IMR-90 (cell line): ENCODE measurements around the gene L3MBTL4. TPM values are rescaled to one million over a fixed set of nuclear protein-coding genes. Genes with fewer than 3 reads are reported as not detected.

ENCODE experiments used
- ATAC-seq: fragments of 200-7000 bp; cut with Tn5 transposase; 2 replicates; pipeline ENCODE4 v1.9.1; 2020; ENCODE audit warnings: low read depth, mild to moderate bottlenecking, moderate library complexity
- BruUV-seq: library from RNA; stranded (reverse); fragments of 400-500 nt; replicated peaks from 2 replicates; lab custom pipeline; 2021; lab: Mats Ljungman, UMichigan
- CTCF ChIA-PET: fragments of 300-600 bp; formaldehyde crosslinking; extraction: SDS; loops from one replicate; lab custom pipeline; 2021; ENCODE audit warnings: antibody characterized with exemption; lab: Yijun Ruan, JAX
- POLR2A ChIA-PET: fragments of 300-600 bp; sonication (Branson Sonifier 250); formaldehyde crosslinking; loops from one replicate; lab custom pipeline; 2022; ENCODE audit warnings: antibody characterized with exemption; ENCODE audit not compliant: unreplicated experiment; lab: Charles Lee
- DNase-seq: peaks from one replicate; pipeline ENCODE4 v3.0.0; 2013
- H2AFZ ChIP-seq: replicated peaks from 2 replicates; pipeline ENCODE3; 2013; ENCODE audit warnings: low read length, mild to moderate bottlenecking; ENCODE audit not compliant: poor library complexity
- H2AK5ac ChIP-seq: 2 replicates; pipeline ENCODE4 v1.6.1; 2013; ENCODE audit warnings: low read depth, low read length, inconsistent platforms
- H2AK9ac ChIP-seq: replicated peaks from 2 replicates; pipeline ENCODE3; 2013; ENCODE audit warnings: mild to moderate bottlenecking, low read depth, low read length, moderate library complexity; ENCODE audit not compliant: poor library complexity
- H2BK120ac ChIP-seq: 2 replicates; pipeline ENCODE4 v1.6.1; 2013; ENCODE audit warnings: low read depth, low read length, inconsistent platforms
- H2BK15ac ChIP-seq: 3 replicates; pipeline ENCODE4 v1.6.1; 2013; ENCODE audit warnings: low read depth, low read length, inconsistent platforms
- H2BK20ac ChIP-seq: 2 replicates; pipeline ENCODE4 v1.6.1; 2013; ENCODE audit warnings: low read depth, mild to moderate bottlenecking, inconsistent platforms, low read length, moderate library complexity
- H2BK5ac ChIP-seq: 2 replicates; pipeline ENCODE4 v1.6.1; 2013; ENCODE audit warnings: mild to moderate bottlenecking, low read depth, low read length, inconsistent platforms; ENCODE audit not compliant: poor library complexity, severe bottlenecking
- H3K14ac ChIP-seq: replicated peaks from 2 replicates; pipeline ENCODE4 v1.6.1; 2013; ENCODE audit warnings: low read depth, low read length, inconsistent platforms
- H3K18ac ChIP-seq: 2 replicates; pipeline ENCODE4 v1.6.1; 2013; ENCODE audit warnings: low read depth, low read length, control low read depth
- H3K23ac ChIP-seq: 2 replicates; pipeline ENCODE4 v1.6.1; 2013; ENCODE audit warnings: low read depth, low read length, inconsistent platforms
- H3K27ac ChIP-seq: 2 replicates; pipeline ENCODE4 v1.5.1; 2013; ENCODE audit warnings: mild to moderate bottlenecking, control low read depth, low read length; ENCODE audit not compliant: insufficient read depth
- H3K27me3 ChIP-seq: 2 replicates; pipeline ENCODE4 v1.6.1; 2013; ENCODE audit warnings: low read length; ENCODE audit not compliant: control insufficient read depth, insufficient read depth
- H3K36me3 ChIP-seq: 2 replicates; pipeline ENCODE4 v1.6.1; 2013; ENCODE audit warnings: low read length, mixed read lengths; ENCODE audit not compliant: control insufficient read depth, insufficient read depth
- H3K4ac ChIP-seq: 2 replicates; pipeline ENCODE4 v1.6.1; 2013; ENCODE audit warnings: low read depth, low read length, inconsistent platforms
- H3K4me1 ChIP-seq: 2 replicates; pipeline ENCODE4 v1.6.1; 2013; ENCODE audit warnings: low read length, mixed read lengths; ENCODE audit not compliant: control insufficient read depth, insufficient read depth
- H3K4me2 ChIP-seq: 2 replicates; pipeline ENCODE4 v1.6.1; 2013; ENCODE audit warnings: low read depth, mild to moderate bottlenecking, control low read depth, low read length, moderate library complexity
- H3K4me3 ChIP-seq: 2 replicates; pipeline ENCODE4 v1.5.1; 2013; ENCODE audit warnings: low read depth, mild to moderate bottlenecking, control low read depth, low read length, moderate library complexity; ENCODE audit not compliant: insufficient read depth
- H3K56ac ChIP-seq: 2 replicates; pipeline ENCODE4 v1.6.1; 2013; ENCODE audit warnings: low read length, inconsistent platforms; ENCODE audit not compliant: insufficient read depth; ENCODE audit errors: extremely low read depth
- H3K79me1 ChIP-seq, 2 experiments: 2 replicates each; pipeline ENCODE4 v1.6.1; 2013; ENCODE audit warnings: low read length in 2 of 2, inconsistent platforms in 1 of 2, low read depth in 1 of 2
- H3K9ac ChIP-seq: 2 replicates; pipeline ENCODE4 v1.6.1; 2013; ENCODE audit warnings: low read depth, low read length, control low read depth
- H3K9me1 ChIP-seq: 2 replicates; pipeline ENCODE4 v1.6.1; 2013; ENCODE audit warnings: low read length, inconsistent platforms; ENCODE audit not compliant: insufficient read depth
- H3K9me3 ChIP-seq: 2 replicates; pipeline ENCODE4 v1.6.1; 2013; ENCODE audit warnings: low read length; ENCODE audit not compliant: control insufficient read depth, insufficient read depth
- H4K20me1 ChIP-seq: 2 replicates; pipeline ENCODE4 v1.6.1; 2013; ENCODE audit warnings: low read length, inconsistent platforms; ENCODE audit not compliant: insufficient read depth
- H4K5ac ChIP-seq: 2 replicates; pipeline ENCODE4 v1.6.1; 2013; ENCODE audit warnings: mild to moderate bottlenecking, low read depth, low read length, control low read depth
- H4K8ac ChIP-seq, 2 experiments: 2 replicates each; pipeline ENCODE4 v1.6.1; 2013; ENCODE audit warnings: low read depth in 2 of 2, low read length in 2 of 2, control low read depth in 1 of 2, inconsistent platforms in 1 of 2
- H4K91ac ChIP-seq: 2 replicates; pipeline ENCODE4 v1.6.1; 2013; ENCODE audit warnings: low read depth, low read length, inconsistent platforms; ENCODE audit not compliant: insufficient read depth
- BHLHE40 ChIP-seq: fragments of 150-350 bp; IDR thresholded peaks from 2 replicates; pipeline ENCODE4 v1.6.1; 2016; ENCODE audit warnings: mild to moderate bottlenecking, low read depth, low read length
- CHD1 ChIP-seq: IDR thresholded peaks from 2 replicates; pipeline ENCODE4 v1.6.1; 2012; ENCODE audit warnings: low read depth, low read length, improper control_type of control experiment
- MAFK ChIP-seq: IDR thresholded peaks from 2 replicates; pipeline ENCODE4 v1.6.1; 2012; ENCODE audit warnings: low read depth, low read length, improper control_type of control experiment
- MAZ ChIP-seq: IDR thresholded peaks from 2 replicates; pipeline ENCODE4 v1.6.1; 2012; ENCODE audit warnings: low read depth, mild to moderate bottlenecking, low read length, improper control_type of control experiment, moderate library complexity, borderline replicate concordance
- RCOR1 ChIP-seq: IDR thresholded peaks from 2 replicates; pipeline ENCODE4 v1.6.1; 2012; ENCODE audit warnings: mild to moderate bottlenecking, low read length, improper control_type of control experiment; ENCODE audit not compliant: insufficient replicate concordance
- SMC3 ChIP-seq: fragments of 150-350 bp; IDR thresholded peaks from 2 replicates; pipeline ENCODE4 v1.6.1; 2016; ENCODE audit warnings: low read depth, mild to moderate bottlenecking, antibody characterized with exemption, low read length, moderate library complexity
- WGBS, 2 experiments: methylation state at CpG; one replicate each; pipeline versions ENCODE4 v1.1.5 to v1.1.7; 2013; ENCODE audit warnings: missing lambda C conversion rate in 2 of 2; ENCODE audit not compliant: insufficient read length in 1 of 2; ENCODE audit errors: extremely low coverage in 2 of 2; 5-methylcytosine and 5-hydroxymethylcytosine counted together
- dilution Hi-C: fragments of 300-500 bp; cut with HindIII; formaldehyde crosslinking; loops from one replicate; pipeline ENCODE4 v1.14.3; 2018; ENCODE audit warnings: low sequenced_read_pairs; ENCODE audit not compliant: unreplicated experiment
- in situ Hi-C: fragments of 300-500 bp; cut with MboI; formaldehyde crosslinking; loops from 3 replicates; pipeline ENCODE4 v1.14.3; 2019; ENCODE audit warnings: low sequenced_read_pairs, inconsistent platforms, mixed read lengths
- intact Hi-C: fragments of 100-400 bp; cut with micrococcal nuclease; formaldehyde crosslinking; loops from 2 replicates; pipeline ENCODE4 v1.10.0; 2022
- polyA plus RNA-seq, 3 experiments: library from polyadenylated mRNA; depleted of rRNA; stranded (reverse); fragments of >200 nt; gene quantifications; 2 replicates each; pipeline ENCODE4 v1.2.3, GENCODE V29; 2012; ENCODE audit warnings: low replicate concordance in 1 of 3
- total RNA-seq: library from RNA; depleted of rRNA; stranded (reverse); fragments of >200 nt; gene quantifications from 2 replicates; pipeline ENCODE4 v1.2.3, GENCODE V29; 2012

L3MBTL4 gene
- total and polyA plus RNA-seq, 2 of the 4 experiments (the other 2 are of a cell fraction) = under 0.01 to 0.02 TPM

DNA sequence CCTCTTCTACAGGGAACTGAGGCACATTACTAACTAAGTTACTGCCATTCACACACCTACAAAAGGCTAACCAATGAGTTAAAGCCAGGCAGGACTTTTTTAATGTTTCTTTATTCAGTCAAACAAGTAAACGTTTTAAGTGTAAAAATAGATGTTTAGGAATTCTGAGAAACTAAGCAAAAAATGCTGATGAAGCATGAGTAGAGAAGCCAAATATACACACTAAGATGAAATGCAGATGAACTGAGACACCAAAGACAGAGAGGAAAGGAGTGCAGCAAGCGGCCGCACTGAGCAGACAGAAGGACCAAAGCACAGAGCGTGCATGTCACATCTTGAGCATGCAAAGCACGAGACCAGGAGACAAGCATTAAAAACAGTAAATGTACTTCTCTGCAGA is 17.9 kb downstream of the L3MBTL4 start:
- TF ChIP-seq BHLHE40 (no peak), MAZ (no peak), CHD1 (no peak), RCOR1 (no peak), SMC3 (no peak), MAFK (peak; percentile 40)
- no peak overlapping the region for H3K23ac ChIP-seq
- ChIA-PET POLR2A (no interaction called here), CTCF (no interaction called here)
- no peak overlapping the region for H2BK20ac ChIP-seq
- no peak overlapping the region for H4K91ac ChIP-seq
- H3K4me1 ChIP-seq = no peaks in the 10 kb centered on the region
- no CpG with 5 or more reads among the region's 5 CpGs for WGBS, 2 experiments
- no peaks in the 10 kb centered on the region for H3K79me1 ChIP-seq
- no peaks in the 10 kb centered on the region for H4K20me1 ChIP-seq
- dilution Hi-C loops (no loop called here), intact Hi-C loops (no loop called here), in situ Hi-C loops (no loop called here)
- H3K18ac ChIP-seq = no peak overlapping the region
- no peak overlapping the region for H3K4ac ChIP-seq
- DNase-seq = no peak
- no peak overlapping the region for H2BK120ac ChIP-seq
- no peak overlapping the region for H3K4me3 ChIP-seq
- no peak overlapping the region for H2AK9ac ChIP-seq
- H3K27me3 ChIP-seq = no peaks in the 10 kb centered on the region
- H4K5ac ChIP-seq = no peak overlapping the region
- H4K8ac ChIP-seq = no peak overlapping the region
- no peak overlapping the region for H3K14ac ChIP-seq
- H3K4me2 ChIP-seq = no peak overlapping the region
- no peak overlapping the region for H2AK5ac ChIP-seq
- H2BK15ac ChIP-seq = no peak overlapping the region
- no peaks in the 10 kb centered on the region for H3K36me3 ChIP-seq
- no peak overlapping the region for H3K56ac ChIP-seq
- no TSS peak for BruUV-seq
- H3K27ac ChIP-seq = no peak overlapping the region
- ATAC-seq = no peak
- no peak overlapping the region for H2AFZ ChIP-seq
- H3K9ac ChIP-seq = no peak overlapping the region
- H3K9me3 ChIP-seq = no peaks in the 10 kb centered on the region
- H2BK5ac ChIP-seq = no peak overlapping the region
- H3K9me1 ChIP-seq = no peaks in the 10 kb centered on the region
